H1 (cell line): Measurements from ENCODE around the gene ZNF469. TPM values are rescaled to one million over a fixed set of nuclear protein-coding genes. Genes with fewer than 3 reads are reported as not detected.

ENCODE experiments used
- EGR1 ChIP-seq: IDR thresholded peaks from 2 replicates; pipeline ENCODE4 v1.6.1; 2011; ENCODE audit warnings: low read depth, low read length, borderline replicate concordance
- SIX5 ChIP-seq: IDR thresholded peaks from 2 replicates; pipeline ENCODE4 v1.6.1; 2011; ENCODE audit warnings: mild to moderate bottlenecking, low read depth, low read length
- TEAD4 ChIP-seq: IDR thresholded peaks from 2 replicates; pipeline ENCODE4 v1.6.1; 2012; ENCODE audit warnings: low read depth, low read length, inconsistent platforms, mixed read lengths
- polyA plus RNA-seq, 7 experiments: library from polyadenylated mRNA; depleted of rRNA in 3 of 7; stranded (reverse) in 5 of 7; unstranded in 2 of 7; fragments of >200 nt in 5 of 7; fragments of 200-250 nt in 2 of 7; gene quantifications; 1 replicate in 5 of 7; 2 replicates in 1 of 7; 4 replicates in 1 of 7; pipeline versions ENCODE4 v1.2.1 to v1.2.3, GENCODE V29; 2011 to 2013; ENCODE audit warnings: missing spikeins in 2 of 7, mixed read lengths in 2 of 7
- total RNA-seq: library from RNA; stranded (reverse); fragmentation: NEBNext Ultra II Directional; extraction: Animal tissue kit (Norgen Biotek cat#: 25700); gene quantifications from 2 replicates; pipeline ENCODE4 v1.2.1, GENCODE V29; 2021
- TF ChIP-seq, protein P1 (sequence below), 3 experiments: IDR thresholded peaks; 1 replicate in 2 of 3; 2 replicates in 1 of 3; pipeline versions ENCODE4 v1.5.1 to v1.6.1; 2011; ENCODE audit warnings: low read length in 3 of 3, mild to moderate bottlenecking in 3 of 3, inconsistent platforms in 2 of 3, low read depth in 1 of 3, moderate library complexity in 1 of 3; ENCODE audit not compliant: insufficient read depth in 1 of 3; ENCODE audit errors: control extremely low read depth in 1 of 3
- TF ChIP-seq, protein P2 (sequence below): IDR thresholded peaks from 2 replicates; pipeline ENCODE4 v1.6.1; 2012; ENCODE audit warnings: inconsistent platforms

The ZNF469 gene
- total and polyA plus RNA-seq, 2 of the 8 experiments (the other 6 are each of a cell fraction or from before 2014, with no cell fraction given) = 0.30 to 1.8 TPM

DNA sequence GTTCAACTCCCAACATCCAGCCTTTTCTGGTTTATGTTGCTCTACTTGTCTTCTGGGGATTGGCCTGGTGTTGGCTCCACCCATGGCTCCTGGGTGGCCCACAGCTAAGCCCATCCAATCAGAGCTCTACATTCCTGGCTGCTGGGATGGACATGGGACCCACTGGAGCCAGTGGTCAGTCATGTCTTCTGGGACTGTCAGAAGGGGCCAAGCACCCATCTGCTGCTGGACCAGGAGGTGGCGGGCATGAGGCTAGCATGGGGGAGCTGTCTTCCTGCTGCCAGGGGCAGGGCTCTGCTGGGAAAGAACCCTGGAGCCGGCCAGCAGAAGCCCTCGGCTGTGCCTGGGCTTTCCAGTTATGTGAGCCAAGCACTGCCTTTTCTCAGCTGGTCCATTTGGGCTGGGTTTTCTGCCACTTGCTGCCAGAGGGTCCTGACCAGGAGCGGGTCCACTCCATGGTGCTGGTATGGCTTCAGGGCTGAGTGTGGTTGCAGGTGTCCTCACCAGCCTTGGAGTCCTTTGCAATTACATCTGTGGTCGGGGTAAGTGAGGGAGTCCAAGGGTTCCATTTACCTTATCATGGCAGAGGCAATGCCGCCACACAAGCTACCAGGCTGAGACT lies 17.4 kb upstream of the ZNF469 start (continued):
- TF ChIP-seq EGR1 = no peak
- TF ChIP-seq, protein P1, sequence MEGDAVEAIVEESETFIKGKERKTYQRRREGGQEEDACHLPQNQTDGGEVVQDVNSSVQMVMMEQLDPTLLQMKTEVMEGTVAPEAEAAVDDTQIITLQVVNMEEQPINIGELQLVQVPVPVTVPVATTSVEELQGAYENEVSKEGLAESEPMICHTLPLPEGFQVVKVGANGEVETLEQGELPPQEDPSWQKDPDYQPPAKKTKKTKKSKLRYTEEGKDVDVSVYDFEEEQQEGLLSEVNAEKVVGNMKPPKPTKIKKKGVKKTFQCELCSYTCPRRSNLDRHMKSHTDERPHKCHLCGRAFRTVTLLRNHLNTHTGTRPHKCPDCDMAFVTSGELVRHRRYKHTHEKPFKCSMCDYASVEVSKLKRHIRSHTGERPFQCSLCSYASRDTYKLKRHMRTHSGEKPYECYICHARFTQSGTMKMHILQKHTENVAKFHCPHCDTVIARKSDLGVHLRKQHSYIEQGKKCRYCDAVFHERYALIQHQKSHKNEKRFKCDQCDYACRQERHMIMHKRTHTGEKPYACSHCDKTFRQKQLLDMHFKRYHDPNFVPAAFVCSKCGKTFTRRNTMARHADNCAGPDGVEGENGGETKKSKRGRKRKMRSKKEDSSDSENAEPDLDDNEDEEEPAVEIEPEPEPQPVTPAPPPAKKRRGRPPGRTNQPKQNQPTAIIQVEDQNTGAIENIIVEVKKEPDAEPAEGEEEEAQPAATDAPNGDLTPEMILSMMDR (IDR thresholded peaks at IDR 0.05; ENCODE audit: control extremely low read depth in 1 of 3, insufficient read depth in 1 of 3, low read depth in 1 of 3, low read length in 3 of 3) = peak; percentile 11 to 40 (median 32); a peak in 3 of 4 replicates
- no peak for TF ChIP-seq SIX5
- TF ChIP-seq TEAD4 = no peak
- TF ChIP-seq, protein P2, sequence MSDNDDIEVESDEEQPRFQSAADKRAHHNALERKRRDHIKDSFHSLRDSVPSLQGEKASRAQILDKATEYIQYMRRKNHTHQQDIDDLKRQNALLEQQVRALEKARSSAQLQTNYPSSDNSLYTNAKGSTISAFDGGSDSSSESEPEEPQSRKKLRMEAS = no peak
